Measurements from ENCODE around the gene CD34.

DNA sequence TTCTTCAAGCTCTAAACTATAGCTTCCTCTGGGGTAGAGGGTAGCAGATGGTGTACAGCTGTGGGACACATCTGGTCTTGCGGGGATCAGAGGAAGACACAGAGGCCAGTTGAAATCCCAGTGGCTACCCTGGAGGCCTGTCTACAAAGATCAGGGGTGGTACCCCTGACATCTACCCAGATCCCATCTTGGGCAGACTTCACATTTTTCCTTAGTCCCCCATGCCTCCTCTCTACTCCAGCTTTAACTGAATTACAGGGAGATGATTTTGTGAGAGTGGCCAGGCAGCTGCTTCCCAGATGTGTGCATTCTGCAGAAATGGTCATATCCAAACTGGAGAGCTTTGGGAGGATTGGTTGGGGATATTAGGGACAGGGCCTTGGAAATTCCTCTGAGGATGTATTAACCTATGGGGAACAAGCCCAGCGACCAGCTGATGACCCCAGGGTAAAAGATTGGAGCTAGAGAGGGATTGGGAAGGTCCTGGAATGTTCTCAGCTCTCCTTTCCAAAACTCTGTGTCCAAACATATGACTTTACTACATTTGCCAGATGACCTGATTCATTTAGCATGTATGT lies 9.6 kb upstream of the CD34 start:
- TF ChIP-seq, protein P1, sequence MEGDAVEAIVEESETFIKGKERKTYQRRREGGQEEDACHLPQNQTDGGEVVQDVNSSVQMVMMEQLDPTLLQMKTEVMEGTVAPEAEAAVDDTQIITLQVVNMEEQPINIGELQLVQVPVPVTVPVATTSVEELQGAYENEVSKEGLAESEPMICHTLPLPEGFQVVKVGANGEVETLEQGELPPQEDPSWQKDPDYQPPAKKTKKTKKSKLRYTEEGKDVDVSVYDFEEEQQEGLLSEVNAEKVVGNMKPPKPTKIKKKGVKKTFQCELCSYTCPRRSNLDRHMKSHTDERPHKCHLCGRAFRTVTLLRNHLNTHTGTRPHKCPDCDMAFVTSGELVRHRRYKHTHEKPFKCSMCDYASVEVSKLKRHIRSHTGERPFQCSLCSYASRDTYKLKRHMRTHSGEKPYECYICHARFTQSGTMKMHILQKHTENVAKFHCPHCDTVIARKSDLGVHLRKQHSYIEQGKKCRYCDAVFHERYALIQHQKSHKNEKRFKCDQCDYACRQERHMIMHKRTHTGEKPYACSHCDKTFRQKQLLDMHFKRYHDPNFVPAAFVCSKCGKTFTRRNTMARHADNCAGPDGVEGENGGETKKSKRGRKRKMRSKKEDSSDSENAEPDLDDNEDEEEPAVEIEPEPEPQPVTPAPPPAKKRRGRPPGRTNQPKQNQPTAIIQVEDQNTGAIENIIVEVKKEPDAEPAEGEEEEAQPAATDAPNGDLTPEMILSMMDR (tag by site-specific recombination; IDR thresholded peaks at IDR 0.05), result no peak
- TF ChIP-seq ZNF292 (tag by site-specific recombination; IDR thresholded peaks at IDR 0.05; ENCODE audit: borderline replicate concordance, low read depth) (no peak), ZBTB21 (tag by site-specific recombination; IDR thresholded peaks at IDR 0.05) (no peak), TCF7L2 (IDR thresholded peaks at IDR 0.05; ENCODE audit: borderline replicate concordance, low read depth, low read length) (no peak), GLIS2 (tag by site-specific recombination; IDR thresholded peaks at IDR 0.05) (no peak), ZNF302 (tag by site-specific recombination; IDR thresholded peaks at IDR 0.05; ENCODE audit: low read depth) (no peak), ZNF311 (tag by site-specific recombination; IDR thresholded peaks at IDR 0.05; ENCODE audit: borderline replicate concordance) (no peak), ZFP37 (tag by site-specific recombination; IDR thresholded peaks at IDR 0.05) (no peak)
- TF ChIP-seq, protein P2, sequence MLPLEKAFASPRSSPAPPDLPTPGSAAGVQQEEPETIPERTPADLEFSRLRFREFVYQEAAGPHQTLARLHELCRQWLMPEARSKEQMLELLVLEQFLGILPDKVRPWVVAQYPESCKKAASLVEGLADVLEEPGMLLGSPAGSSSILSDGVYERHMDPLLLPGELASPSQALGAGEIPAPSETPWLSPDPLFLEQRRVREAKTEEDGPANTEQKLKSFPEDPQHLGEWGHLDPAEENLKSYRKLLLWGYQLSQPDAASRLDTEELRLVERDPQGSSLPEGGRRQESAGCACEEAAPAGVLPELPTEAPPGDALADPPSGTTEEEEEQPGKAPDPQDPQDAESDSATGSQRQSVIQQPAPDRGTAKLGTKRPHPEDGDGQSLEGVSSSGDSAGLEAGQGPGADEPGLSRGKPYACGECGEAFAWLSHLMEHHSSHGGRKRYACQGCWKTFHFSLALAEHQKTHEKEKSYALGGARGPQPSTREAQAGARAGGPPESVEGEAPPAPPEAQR (tag by site-specific recombination; IDR thresholded peaks at IDR 0.05), result no peak
- TF ChIP-seq, protein P3, sequence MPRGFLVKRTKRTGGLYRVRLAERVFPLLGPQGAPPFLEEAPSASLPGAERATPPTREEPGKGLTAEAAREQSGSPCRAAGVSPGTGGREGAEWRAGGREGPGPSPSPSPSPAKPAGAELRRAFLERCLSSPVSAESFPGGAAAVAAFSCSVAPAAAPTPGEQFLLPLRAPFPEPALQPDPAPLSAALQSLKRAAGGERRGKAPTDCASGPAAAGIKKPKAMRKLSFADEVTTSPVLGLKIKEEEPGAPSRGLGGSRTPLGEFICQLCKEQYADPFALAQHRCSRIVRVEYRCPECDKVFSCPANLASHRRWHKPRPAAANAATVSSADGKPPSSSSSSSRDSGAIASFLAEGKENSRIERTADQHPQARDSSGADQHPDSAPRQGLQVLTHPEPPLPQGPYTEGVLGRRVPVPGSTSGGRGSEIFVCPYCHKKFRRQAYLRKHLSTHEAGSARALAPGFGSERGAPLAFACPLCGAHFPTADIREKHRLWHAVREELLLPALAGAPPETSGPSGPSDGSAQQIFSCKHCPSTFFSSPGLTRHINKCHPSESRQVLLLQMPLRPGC (tag by site-specific recombination; IDR thresholded peaks at IDR 0.05), result no peak
- TF ChIP-seq, protein P4, sequence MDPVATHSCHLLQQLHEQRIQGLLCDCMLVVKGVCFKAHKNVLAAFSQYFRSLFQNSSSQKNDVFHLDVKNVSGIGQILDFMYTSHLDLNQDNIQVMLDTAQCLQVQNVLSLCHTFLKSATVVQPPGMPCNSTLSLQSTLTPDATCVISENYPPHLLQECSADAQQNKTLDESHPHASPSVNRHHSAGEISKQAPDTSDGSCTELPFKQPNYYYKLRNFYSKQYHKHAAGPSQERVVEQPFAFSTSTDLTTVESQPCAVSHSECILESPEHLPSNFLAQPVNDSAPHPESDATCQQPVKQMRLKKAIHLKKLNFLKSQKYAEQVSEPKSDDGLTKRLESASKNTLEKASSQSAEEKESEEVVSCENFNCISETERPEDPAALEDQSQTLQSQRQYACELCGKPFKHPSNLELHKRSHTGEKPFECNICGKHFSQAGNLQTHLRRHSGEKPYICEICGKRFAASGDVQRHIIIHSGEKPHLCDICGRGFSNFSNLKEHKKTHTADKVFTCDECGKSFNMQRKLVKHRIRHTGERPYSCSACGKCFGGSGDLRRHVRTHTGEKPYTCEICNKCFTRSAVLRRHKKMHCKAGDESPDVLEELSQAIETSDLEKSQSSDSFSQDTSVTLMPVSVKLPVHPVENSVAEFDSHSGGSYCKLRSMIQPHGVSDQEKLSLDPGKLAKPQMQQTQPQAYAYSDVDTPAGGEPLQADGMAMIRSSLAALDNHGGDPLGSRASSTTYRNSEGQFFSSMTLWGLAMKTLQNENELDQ (tag by site-specific recombination; IDR thresholded peaks at IDR 0.05; ENCODE audit: low read depth), result no peak

Data from HEK293 (cell line).